ENCODE measurements around the gene SECISBP2.

DNA sequence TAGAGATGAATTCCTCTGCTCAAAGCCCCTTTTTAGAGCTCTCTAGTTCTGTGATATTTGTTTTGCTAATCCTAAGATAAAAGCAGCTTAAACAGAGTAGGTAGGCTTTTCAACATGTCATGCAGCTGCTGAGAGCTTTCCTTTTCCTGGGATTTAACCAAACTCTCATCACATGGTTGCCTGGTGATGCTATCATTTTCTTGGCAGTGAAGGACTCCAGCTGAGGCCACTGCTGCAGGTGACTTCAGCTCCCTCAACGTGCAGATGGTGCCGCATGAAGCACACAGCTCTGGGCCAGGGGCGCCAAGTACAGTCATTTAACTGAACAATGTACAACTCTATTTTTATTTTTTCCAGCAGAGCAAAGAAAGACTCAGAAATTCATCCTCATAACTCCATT is 42.2 kb downstream of the SECISBP2 start:
- TF ChIP-seq EZH2phosphoT487 (IDR thresholded peaks at IDR 0.05; ENCODE audit: borderline replicate concordance, low read length): no peak
- TF ChIP-seq, protein P1, sequence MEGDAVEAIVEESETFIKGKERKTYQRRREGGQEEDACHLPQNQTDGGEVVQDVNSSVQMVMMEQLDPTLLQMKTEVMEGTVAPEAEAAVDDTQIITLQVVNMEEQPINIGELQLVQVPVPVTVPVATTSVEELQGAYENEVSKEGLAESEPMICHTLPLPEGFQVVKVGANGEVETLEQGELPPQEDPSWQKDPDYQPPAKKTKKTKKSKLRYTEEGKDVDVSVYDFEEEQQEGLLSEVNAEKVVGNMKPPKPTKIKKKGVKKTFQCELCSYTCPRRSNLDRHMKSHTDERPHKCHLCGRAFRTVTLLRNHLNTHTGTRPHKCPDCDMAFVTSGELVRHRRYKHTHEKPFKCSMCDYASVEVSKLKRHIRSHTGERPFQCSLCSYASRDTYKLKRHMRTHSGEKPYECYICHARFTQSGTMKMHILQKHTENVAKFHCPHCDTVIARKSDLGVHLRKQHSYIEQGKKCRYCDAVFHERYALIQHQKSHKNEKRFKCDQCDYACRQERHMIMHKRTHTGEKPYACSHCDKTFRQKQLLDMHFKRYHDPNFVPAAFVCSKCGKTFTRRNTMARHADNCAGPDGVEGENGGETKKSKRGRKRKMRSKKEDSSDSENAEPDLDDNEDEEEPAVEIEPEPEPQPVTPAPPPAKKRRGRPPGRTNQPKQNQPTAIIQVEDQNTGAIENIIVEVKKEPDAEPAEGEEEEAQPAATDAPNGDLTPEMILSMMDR (conservative IDR thresholded peaks at IDR 0.05; ENCODE audit: low read depth, low read length): no peak
- TF ChIP-seq EZH2 (IDR thresholded peaks at IDR 0.05; ENCODE audit: low read length, unreplicated experiment): no peak

Data from PC-3 (cell line).